ENCODE measurements around the gene VSIR. TPM values are rescaled to one million over a fixed set of nuclear protein-coding genes. Genes with fewer than 3 reads are reported as not detected.

VSIR gene
- total RNA-seq, 4 donors from 2014 or later: 20.0 to 27.2 (median 21.3) TPM

GRCh38 chr10:71727105-71727737 lies 46.1 kb downstream of the VSIR start:
- no peaks in the 10 kb centered on the region for H3K27me3 ChIP-seq
- no peak overlapping the region for H3K4me3 ChIP-seq (replicated peaks in 1 of 3)
- peak overlapping the region; percentile 93 to 96 (median 96) for H3K27ac ChIP-seq
- TF ChIP-seq CTCF (IDR thresholded peaks at IDR 0.05) (no peak), POLR2A (IDR thresholded peaks at IDR 0.05) (no peak)
- H3K4me1 ChIP-seq: peaks cover 23 to 42% of the 10 kb centered on the region in 2 donors
- no peaks in the 10 kb centered on the region for H3K36me3 ChIP-seq
- no peaks in the 10 kb centered on the region for H3K9me3 ChIP-seq
- peak; percentile 42 to 61 for DNase-seq
- WGBS, 2 donors: 68 to 80% methylated on average over 9 to 12 of the region's 12 CpGs
- intact Hi-C loops (cut with DNase I): no loop called here

GRCh38 chr10:71726580-71727104 lies 46.7 kb downstream of the VSIR start:
- 87 to 94% methylated on average over 9 to 11 of the region's 11 CpGs for WGBS, 2 donors
- Histone ChIP-seq H3K27ac (peak overlapping the region; percentile 93 to 96 (median 96)), H3K9me3 (no peaks in the 10 kb centered on the region), H3K4me1 (peaks cover 23 to 42% of the 10 kb centered on the region in 2 donors), H3K27me3 (no peaks in the 10 kb centered on the region), H3K36me3 (no peaks in the 10 kb centered on the region), H3K4me3 (replicated peaks in 1 of 3) (no peak overlapping the region)
- no peak for TF ChIP-seq POLR2A (IDR thresholded peaks at IDR 0.05)
- TF ChIP-seq CTCF (IDR thresholded peaks at IDR 0.05): no peak
- intact Hi-C loops (cut with DNase I): no loop called here
- DNase-seq: no peak

- H3K9me3 ChIP-seq: no peaks in the 10 kb centered on the region
- no peaks in the 10 kb centered on the region for H3K36me3 ChIP-seq
- intact Hi-C loops (cut with DNase I): no loop called here
Measured at GRCh38 chr10:71725998-71726579, 47.2 kb downstream of the VSIR start.

GRCh38 chr10:71725249-71725648 lies 48.1 kb downstream of the VSIR start:
- TF ChIP-seq CTCF (IDR thresholded peaks at IDR 0.05) (no peak), POLR2A (IDR thresholded peaks at IDR 0.05) (no peak)
- H3K27ac ChIP-seq: no peak overlapping the region
- H3K4me1 ChIP-seq: peaks cover 23 to 41% of the 10 kb centered on the region in 2 donors
- WGBS, 2 donors: 100% methylated on average over 2 of the region's 14 CpGs
- H3K36me3 ChIP-seq: no peaks in the 10 kb centered on the region
- DNase-seq: no peak
- intact Hi-C loops (cut with DNase I): no loop called here
- no peak overlapping the region for H3K4me3 ChIP-seq (replicated peaks in 1 of 3)
- no peaks in the 10 kb centered on the region for H3K27me3 ChIP-seq
- H3K9me3 ChIP-seq: no peaks in the 10 kb centered on the region

More at GRCh38 chr10:71725998-71726579, 47.2 kb downstream of the VSIR start:
- 66 to 74% methylated on average over 5 to 9 of the region's 9 CpGs for WGBS, 2 donors
- Histone ChIP-seq H3K27me3 (no peaks in the 10 kb centered on the region), H3K4me1 (peaks cover 23 to 42% of the 10 kb centered on the region in 2 donors), H3K4me3 (replicated peaks in 1 of 3) (no peak overlapping the region), H3K27ac (peak overlapping the region in 2 of 3 donors; percentile 93 to 96)
- TF ChIP-seq CTCF (IDR thresholded peaks at IDR 0.05) (no peak), POLR2A (IDR thresholded peaks at IDR 0.05) (no peak)
- no peak for DNase-seq

- intact Hi-C loops (cut with DNase I): no loop called here
- H3K4me1 ChIP-seq: peaks cover 23 to 35% of the 10 kb centered on the region in 2 donors
- TF ChIP-seq CTCF (IDR thresholded peaks at IDR 0.05) (no peak), POLR2A (IDR thresholded peaks at IDR 0.05) (no peak)
- 95 to 98% methylated on average over 4 to 6 of the region's 6 CpGs for WGBS, 2 donors
- no peaks in the 10 kb centered on the region for H3K36me3 ChIP-seq
- no peak overlapping the region for H3K27ac ChIP-seq
- no peak for DNase-seq
- H3K9me3 ChIP-seq: no peaks in the 10 kb centered on the region
- H3K4me3 ChIP-seq (replicated peaks in 1 of 3): no peak overlapping the region
- H3K27me3 ChIP-seq: no peaks in the 10 kb centered on the region
Measured at GRCh38 chr10:71724539-71724938, 48.8 kb downstream of the VSIR start.
